OCI-LY1 (cell line): Measurements from ENCODE around the gene MAP3K4.

ENCODE experiments used
- H2AFZ ChIP-seq: fragments of 200-600 bp; sonication (generic), shearing (Covaris generic); 2 replicates; pipeline ENCODE4 v1.6.0; 2014; ENCODE audit warnings: antibody characterized with exemption, mild to moderate bottlenecking, low read length
- H3F3A ChIP-seq: fragments of 200-600 bp; sonication (generic), shearing (Covaris generic); 2 replicates; pipeline ENCODE4 v1.6.0; 2014; ENCODE audit warnings: mild to moderate bottlenecking, antibody characterized with exemption, low read length, moderate library complexity; ENCODE audit not compliant: insufficient read depth
- H3K27ac ChIP-seq: fragments of 200-600 bp; sonication (generic); 2 replicates; pipeline ENCODE4 v1.5.1; 2014; ENCODE audit warnings: low read length, mixed run types, mild to moderate bottlenecking, low read depth; ENCODE audit not compliant: poor library complexity, severe bottlenecking
- H3K27me3 ChIP-seq: fragments of 200-600 bp; sonication (generic); 2 replicates; pipeline ENCODE4 v1.6.0; 2014; ENCODE audit warnings: antibody characterized with exemption, mild to moderate bottlenecking, low read length, moderate library complexity; ENCODE audit not compliant: insufficient read depth
- H3K36me3 ChIP-seq: fragments of 200-600 bp; sonication (generic); 2 replicates; pipeline ENCODE4 v1.6.1; 2014; ENCODE audit warnings: mild to moderate bottlenecking, antibody characterized with exemption, low read length, moderate library complexity, mixed read lengths; ENCODE audit not compliant: insufficient read depth
- H3K4me1 ChIP-seq: fragments of 200-600 bp; sonication (generic); 2 replicates; pipeline ENCODE4 v1.5.1; 2014; ENCODE audit warnings: mild to moderate bottlenecking, low read length, moderate library complexity; ENCODE audit not compliant: insufficient read depth, severe bottlenecking
- H3K4me2 ChIP-seq: fragments of 200-600 bp; sonication (generic), shearing (Covaris generic); 2 replicates; pipeline ENCODE4 v1.6.1; 2014; ENCODE audit warnings: low read length
- H3K4me3 ChIP-seq: fragments of 200-600 bp; sonication (generic); 2 replicates; pipeline ENCODE4 v1.5.1; 2014; ENCODE audit warnings: low read length, low read depth, mild to moderate bottlenecking, mixed read lengths; ENCODE audit not compliant: poor library complexity, severe bottlenecking
- H3K79me2 ChIP-seq: fragments of 200-600 bp; shearing (Covaris generic); 2 replicates; pipeline ENCODE4 v1.6.1; 2016; ENCODE audit warnings: mixed run types, low read length, mixed read lengths; ENCODE audit not compliant: insufficient read depth
- H3K9ac ChIP-seq: fragments of 200-600 bp; sonication (generic), shearing (Covaris generic); 2 replicates; pipeline ENCODE4 v1.6.1; 2014; ENCODE audit warnings: mild to moderate bottlenecking, low read length, mixed read lengths
- H3K9me2 ChIP-seq: fragments of 200-600 bp; sonication (generic), shearing (Covaris generic); 2 replicates; pipeline ENCODE4 v1.6.1; 2014; ENCODE audit warnings: low read depth, mild to moderate bottlenecking, low read length, mixed read lengths
- H3K9me3 ChIP-seq: fragments of 200-600 bp; shearing (Covaris generic); 2 replicates; pipeline ENCODE4 v1.6.1; 2014; ENCODE audit warnings: low read length, mixed read lengths
- H4K20me1 ChIP-seq: fragments of 200-600 bp; sonication (generic), shearing (Covaris generic); 2 replicates; pipeline ENCODE4 v1.6.0; 2016; ENCODE audit warnings: mild to moderate bottlenecking, low read length; ENCODE audit not compliant: insufficient read depth
- CTCF ChIP-seq: fragments of 200-600 bp; sonication (generic), shearing (Covaris generic); IDR thresholded peaks from 2 replicates; pipeline ENCODE4 v1.5.1; 2017; ENCODE audit warnings: mild to moderate bottlenecking, antibody characterized with exemption, low read length, moderate library complexity, mixed read lengths
- EZH2 ChIP-seq: fragments of 200-600 bp; sonication (generic), shearing (Covaris generic); IDR thresholded peaks from 2 replicates; pipeline ENCODE4 v1.8.0; 2017; ENCODE audit warnings: borderline replicate concordance, mixed run types, mild to moderate bottlenecking, antibody characterized with exemption, low read length, moderate library complexity, mixed read lengths

The MAP3K4 gene

GRCh38 chr6:161141173-161141572 is 149.6 kb downstream of the MAP3K4 start:
- no peaks in the 10 kb centered on the region for H3K79me2 ChIP-seq
- no peaks in the 10 kb centered on the region for H3K9me3 ChIP-seq
- H3K4me3 ChIP-seq: no peak overlapping the region
- no peak overlapping the region; the same call in 1 of the 2 replicates for H3K4me2 ChIP-seq
- H3K27ac ChIP-seq: no peak overlapping the region
- H3K36me3 ChIP-seq: no peaks in the 10 kb centered on the region
- no peak overlapping the region for H3K9ac ChIP-seq
- no peaks in the 10 kb centered on the region for H3K9me2 ChIP-seq
- H3F3A ChIP-seq: no peaks in the 10 kb centered on the region
- H3K4me1 ChIP-seq: peaks cover 37% of the 10 kb centered on the region
- no peak overlapping the region for H2AFZ ChIP-seq
- TF ChIP-seq EZH2: no peak
- no peak for TF ChIP-seq CTCF
- H4K20me1 ChIP-seq: no peaks in the 10 kb centered on the region
- H3K27me3 ChIP-seq: 0 out of 2 replicates have a peak, but pooled peaks cover 4% of the 10 kb centered on the region

- Histone ChIP-seq H3K36me3 (no peaks in the 10 kb centered on the region), H3K4me3 (no peak overlapping the region), H3K9me2 (no peaks in the 10 kb centered on the region), H3K9me3 (no peaks in the 10 kb centered on the region), H4K20me1 (no peaks in the 10 kb centered on the region), H2AFZ (no peak overlapping the region), H3K27me3 (0 out of 2 replicates have a peak, but pooled peaks cover 4% of the 10 kb centered on the region), H3K9ac (no peak overlapping the region), H3K79me2 (no peaks in the 10 kb centered on the region), H3K4me2 (no peak overlapping the region), H3K27ac (no peak overlapping the region), H3F3A (no peaks in the 10 kb centered on the region), H3K4me1 (peaks cover 32% of the 10 kb centered on the region)
- TF ChIP-seq CTCF (no peak), EZH2 (no peak)
Observed at GRCh38 chr6:161142957-161143296, 151.4 kb downstream of the MAP3K4 start.

DNA sequence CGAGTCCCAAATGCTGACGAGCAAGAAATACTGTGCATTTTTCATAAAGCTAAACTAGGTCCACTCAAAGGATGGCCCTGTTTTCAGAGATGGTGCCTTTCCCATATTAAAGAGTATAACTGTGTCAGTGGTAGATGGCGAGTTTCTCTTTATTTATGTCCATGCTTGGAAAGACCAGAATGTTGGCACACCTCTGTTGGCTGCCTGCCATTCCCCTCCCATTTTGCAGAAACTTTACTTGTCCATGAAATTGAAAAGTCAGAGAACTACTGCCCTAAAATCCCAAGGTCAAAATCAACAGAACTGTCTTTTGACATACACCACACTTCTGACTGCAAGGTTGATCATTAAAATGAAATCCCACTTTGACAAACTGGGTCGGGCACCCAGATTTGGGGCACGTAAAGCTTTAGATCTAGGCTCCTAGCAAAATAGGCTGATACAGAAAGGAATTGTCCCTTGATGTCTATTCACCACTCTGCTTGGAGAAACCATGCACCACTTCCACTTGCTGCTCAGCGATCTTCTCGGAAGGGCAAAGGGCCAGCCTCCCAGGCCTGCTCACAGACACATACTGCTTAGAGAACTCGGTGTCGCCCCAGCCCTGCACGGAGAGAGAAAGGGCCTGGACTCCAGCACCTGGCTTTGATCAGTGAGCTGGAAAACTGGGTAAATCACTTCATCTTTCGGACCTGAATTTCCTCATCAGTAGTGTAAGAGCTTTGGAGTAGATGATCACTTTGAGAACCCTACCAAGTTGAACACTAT is 152.3 kb downstream of the MAP3K4 start:
- Histone ChIP-seq H3K79me2 (no peaks in the 10 kb centered on the region), H3K9me3 (no peaks in the 10 kb centered on the region), H3K9me2 (no peaks in the 10 kb centered on the region), H3K4me3 (no peak overlapping the region), H3K36me3 (no peaks in the 10 kb centered on the region), H3K9ac (no peak overlapping the region), H3K4me2 (no peak overlapping the region), H4K20me1 (no peaks in the 10 kb centered on the region), H3F3A (no peaks in the 10 kb centered on the region), H3K27me3 (0 out of 2 replicates have a peak, but pooled peaks cover 4% of the 10 kb centered on the region), H3K27ac (no peak overlapping the region), H2AFZ (no peak overlapping the region), H3K4me1 (peaks cover 27% of the 10 kb centered on the region)
- TF ChIP-seq EZH2 (no peak), CTCF (no peak)
